ENCODE results near the gene GOSR2. TPM values are rescaled to one million over a fixed set of nuclear protein-coding genes. Genes with fewer than 3 reads are reported as not detected.
A peak's percentile ranks its signal among the peaks of the same experiment; 100 is the strongest.
"Not testable (repeated sequence)": the region's sequence is repeated elsewhere in the genome, so short reads cannot be mapped to it uniquely, and the experiment has no call there.

The GOSR2 gene
- total and polyA plus RNA-seq, 5 experiments from 2014 or later: 36.4 to 89.0 (median 52.0) TPM

GRCh38 chr17:46943218-46943500 is 20.2 kb downstream of the GOSR2 start:
- Mint-ChIP-seq H3K4me1 (peaks cover 17 to 37% (median 32%) of the 10 kb centered on the region in 4 donors), H3K36me3 (peaks cover 0 to 21% (median 2%) of the 10 kb centered on the region in 3 donors), H3K4me3 (peak overlapping the region in 7 of 10 donors; percentile 22 to 72 (median 52)), H3K9me3 (no peaks in the 10 kb centered on the region), H3K27me3 (no peaks in the 10 kb centered on the region), H3K27ac (peak overlapping the region in 8 of 10 donors; percentile 33 to 91 (median 66))
- no peak for DNase-seq
- POLR2A ChIA-PET: no interaction called here
- ATAC-seq: peak in 1 of 2 donors; percentile 9

- H3K27ac Mint-ChIP-seq: peak overlapping the region; percentile 33 to 91 (median 58)
- ATAC-seq (peak; percentile 30 to 31), DNase-seq (peak in 1 of 10 donors; percentile 7)
- H3K36me3 Mint-ChIP-seq: peaks cover 0 to 16% (median 2%) of the 10 kb centered on the region in 3 donors
- H3K27me3 Mint-ChIP-seq: no peaks in the 10 kb centered on the region
- peaks cover 17 to 37% (median 32%) of the 10 kb centered on the region in 4 donors for H3K4me1 Mint-ChIP-seq
- no peaks in the 10 kb centered on the region for H3K9me3 Mint-ChIP-seq
- H3K4me3 Mint-ChIP-seq: peak overlapping the region in 8 of 10 donors; percentile 20 to 72 (median 45)
- POLR2A ChIA-PET: interaction anchor here (0.8 kb wide), 1 partner anchor 9 kb away, joined by 4 read pairs; no protein-coding TSS in a partner anchor
These were observed 20.8 kb downstream of the GOSR2 start for GRCh38 chr17:46943501-46944393.

- H3K9me3 Mint-ChIP-seq: no peaks in the 10 kb centered on the region
- peaks cover 0 to 9% (median 8%) of the 10 kb centered on the region in 3 donors for H3K36me3 Mint-ChIP-seq
- POLR2A ChIA-PET: no interaction called here
- no peaks in the 10 kb centered on the region for H3K27me3 Mint-ChIP-seq
- no peak for DNase-seq
- H3K27ac Mint-ChIP-seq: peak overlapping the region in 4 of 10 donors; percentile 19 to 73 (median 58)
- H3K4me1 Mint-ChIP-seq: peaks cover 17 to 37% (median 32%) of the 10 kb centered on the region in 4 donors
- H3K4me3 Mint-ChIP-seq: peak overlapping the region in 1 of 10 donors; percentile 11
- ATAC-seq: no peak
These were observed 22.0 kb downstream of the GOSR2 start for GRCh38 chr17:46944931-46945330.

- no peak for DNase-seq
- H3K27me3 Mint-ChIP-seq: no peaks in the 10 kb centered on the region
- POLR2A ChIA-PET: no interaction called here
- no peak for ATAC-seq
- H3K9me3 Mint-ChIP-seq: no peaks in the 10 kb centered on the region
- peaks cover 0 to 5% (median 5%) of the 10 kb centered on the region in 3 donors for H3K36me3 Mint-ChIP-seq
- H3K27ac Mint-ChIP-seq: peak overlapping the region in 1 of 10 donors; percentile 71
- H3K4me3 Mint-ChIP-seq: no peak overlapping the region
- peaks cover 17 to 43% (median 31%) of the 10 kb centered on the region in 4 donors for H3K4me1 Mint-ChIP-seq
These were observed 24.3 kb downstream of the GOSR2 start for GRCh38 chr17:46947216-46947615.

GRCh38 chr17:46948544-46948943 is 25.6 kb downstream of the GOSR2 start:
- H3K27ac Mint-ChIP-seq: no peak overlapping the region
- POLR2A ChIA-PET: no interaction called here
- no peak overlapping the region for H3K4me3 Mint-ChIP-seq

GRCh38 chr17:46949291-46950174 is 26.6 kb downstream of the GOSR2 start:
- ATAC-seq: no peak
- Mint-ChIP-seq H3K27ac (no peak overlapping the region), H3K9me3 (no peaks in the 10 kb centered on the region), H3K4me3 (no peak overlapping the region), H3K27me3 (no peaks in the 10 kb centered on the region), H3K4me1 (peaks cover 8 to 28% (median 14%) of the 10 kb centered on the region in 4 donors), H3K36me3 (peaks cover 0 to 5% (median 5%) of the 10 kb centered on the region in 3 donors)
- POLR2A ChIA-PET: no interaction called here
- DNase-seq: no peak

More at GRCh38 chr17:46948544-46948943, 25.6 kb downstream of the GOSR2 start:
- no peaks in the 10 kb centered on the region for H3K9me3 Mint-ChIP-seq
- no peak for DNase-seq
- H3K4me1 Mint-ChIP-seq: peaks cover 15 to 37% (median 22%) of the 10 kb centered on the region in 4 donors
- H3K36me3 Mint-ChIP-seq: peaks cover 0 to 5% (median 5%) of the 10 kb centered on the region in 3 donors
- ATAC-seq: no peak
- H3K27me3 Mint-ChIP-seq: no peaks in the 10 kb centered on the region

- Mint-ChIP-seq H3K36me3 (peaks cover 0 to 8% (median 6%) of the 10 kb centered on the region in 3 donors), H3K4me1 (peaks cover 3 to 19% (median 5%) of the 10 kb centered on the region in 4 donors), H3K27ac (no peak overlapping the region), H3K9me3 (no peaks in the 10 kb centered on the region), H3K27me3 (no peaks in the 10 kb centered on the region), H3K4me3 (no peak overlapping the region)
- DNase-seq (no peak), ATAC-seq (no peak)
- POLR2A ChIA-PET: no interaction called here
These were observed 27.5 kb downstream of the GOSR2 start for GRCh38 chr17:46950342-46950996.

- H3K27ac Mint-ChIP-seq: no peak overlapping the region
- POLR2A ChIA-PET: no interaction called here
These were observed 28.1 kb downstream of the GOSR2 start for GRCh38 chr17:46950997-46951621.

GRCh38 chr17:46951706-46952105 is 28.7 kb downstream of the GOSR2 start:
- H3K4me3 Mint-ChIP-seq: no peak overlapping the region
- POLR2A ChIA-PET: no interaction called here
- no peak for ATAC-seq
- no peaks in the 10 kb centered on the region for H3K27me3 Mint-ChIP-seq
- no peak for DNase-seq
- no peaks in the 10 kb centered on the region for H3K9me3 Mint-ChIP-seq
- H3K4me1 Mint-ChIP-seq: peaks cover 0 to 17% (median 5%) of the 10 kb centered on the region in 4 donors
- H3K27ac Mint-ChIP-seq: no peak overlapping the region
- H3K36me3 Mint-ChIP-seq: peaks cover 0 to 16% (median 11%) of the 10 kb centered on the region in 3 donors

More at GRCh38 chr17:46950997-46951621, 28.1 kb downstream of the GOSR2 start:
- no peak for DNase-seq
- Mint-ChIP-seq H3K4me1 (peaks cover 0 to 19% (median 5%) of the 10 kb centered on the region in 4 donors), H3K27me3 (no peaks in the 10 kb centered on the region), H3K36me3 (peaks cover 0 to 11% (median 11%) of the 10 kb centered on the region in 3 donors), H3K4me3 (no peak overlapping the region), H3K9me3 (no peaks in the 10 kb centered on the region)
- ATAC-seq: no peak

GRCh38 chr17:46952115-46952514 is 29.2 kb downstream of the GOSR2 start:
- no peak for DNase-seq
- no peak for ATAC-seq
- Mint-ChIP-seq H3K4me3 (no peak overlapping the region), H3K4me1 (peaks cover 0 to 13% (median 2%) of the 10 kb centered on the region in 4 donors), H3K36me3 (peaks cover 0 to 17% (median 11%) of the 10 kb centered on the region in 3 donors), H3K9me3 (no peaks in the 10 kb centered on the region), H3K27ac (peak overlapping the region in 1 of 10 donors; percentile 57), H3K27me3 (no peaks in the 10 kb centered on the region)
- POLR2A ChIA-PET: no interaction called here

- peaks cover 0 to 24% (median 15%) of the 10 kb centered on the region in 3 donors for H3K36me3 Mint-ChIP-seq
- H3K27ac Mint-ChIP-seq, ATAC-seq, H3K4me3 Mint-ChIP-seq, H3K4me1 Mint-ChIP-seq, H3K27me3 Mint-ChIP-seq, POLR2A ChIA-PET, H3K9me3 Mint-ChIP-seq, DNase-seq: not testable (repeated sequence)
These were observed 30.2 kb downstream of the GOSR2 start for GRCh38 chr17:46953191-46953590.

All from naive thymus-derived CD8-positive, alpha-beta T cell (primary cell).